ENCODE data around the gene PCBP3.
A peak's percentile ranks its signal among the peaks of the same experiment; 100 is the strongest.

Gene PCBP3

GRCh38 chr21:45979651-45980050, 336.1 kb downstream of the PCBP3 start:
- no peak overlapping the region for H2AFZ ChIP-seq (ENCODE audit: low read length)

GRCh38 chr21:45980271-45980670, 336.7 kb downstream of the PCBP3 start:
- TF ChIP-seq CTCF (IDR thresholded peaks at IDR 0.05; ENCODE audit: low read length): no peak
- TF ChIP-seq EZH2phosphoT487 (IDR thresholded peaks at IDR 0.05; ENCODE audit: low read length): no peak
- no peak for TF ChIP-seq EZH2 (optimal IDR thresholded peaks at IDR 0.05; ENCODE audit: low read depth, low read length)
- Histone ChIP-seq H3K79me2 (ENCODE audit: low read length) (no peaks in the 10 kb centered on the region), H3K27me3 (replicated peaks; ENCODE audit: insufficient read depth, low read length) (peaks cover 64% of the 10 kb centered on the region), H3K4me1 (ENCODE audit: low read length) (no peaks in the 10 kb centered on the region), H3K9me3 (replicated peaks; ENCODE audit: insufficient read depth, low read length) (no peaks in the 10 kb centered on the region), H3K27ac (ENCODE audit: low read length) (no peak overlapping the region), H3K9ac (ENCODE audit: low read length) (no peak overlapping the region), H2AFZ (ENCODE audit: low read length) (no peak overlapping the region), H3K4me2 (ENCODE audit: low read depth, low read length) (no peak overlapping the region), H3K4me3 (ENCODE audit: low read length) (no peak overlapping the region), H3F3A (ENCODE audit: insufficient read depth, low read length) (0 out of 2 replicates have a peak, but pooled peaks cover 5% of the 10 kb centered on the region), H3K9me2 (replicated peaks; ENCODE audit: insufficient read depth, low read length) (no peaks in the 10 kb centered on the region), H4K20me1 (ENCODE audit: insufficient read depth, low read length) (no peaks in the 10 kb centered on the region), H3K36me3 (replicated peaks; ENCODE audit: insufficient read depth, low read length) (no peaks in the 10 kb centered on the region)
- no peak for DNase-seq

More at GRCh38 chr21:45979651-45980050, 336.1 kb downstream of the PCBP3 start:
- Histone ChIP-seq H3K9me3 (replicated peaks; ENCODE audit: insufficient read depth, low read length) (no peaks in the 10 kb centered on the region), H3K36me3 (replicated peaks; ENCODE audit: insufficient read depth, low read length) (no peaks in the 10 kb centered on the region), H3K9ac (ENCODE audit: low read length) (no peak overlapping the region), H3K27ac (ENCODE audit: low read length) (no peak overlapping the region), H3K4me2 (ENCODE audit: low read depth, low read length) (no peak overlapping the region), H3F3A (ENCODE audit: insufficient read depth, low read length) (0 out of 2 replicates have a peak, but pooled peaks cover 5% of the 10 kb centered on the region), H3K4me1 (ENCODE audit: low read length) (no peaks in the 10 kb centered on the region; the same call in 1 of the 2 replicates), H3K9me2 (replicated peaks; ENCODE audit: insufficient read depth, low read length) (no peaks in the 10 kb centered on the region), H3K79me2 (ENCODE audit: low read length) (no peaks in the 10 kb centered on the region), H3K27me3 (replicated peaks; ENCODE audit: insufficient read depth, low read length) (peaks cover 64% of the 10 kb centered on the region), H4K20me1 (ENCODE audit: insufficient read depth, low read length) (no peaks in the 10 kb centered on the region), H3K4me3 (ENCODE audit: low read length) (no peak overlapping the region)
- no peak for TF ChIP-seq EZH2phosphoT487 (IDR thresholded peaks at IDR 0.05; ENCODE audit: low read length)
- TF ChIP-seq CTCF (IDR thresholded peaks at IDR 0.05; ENCODE audit: low read length): no peak
- no peak for TF ChIP-seq EZH2 (optimal IDR thresholded peaks at IDR 0.05; ENCODE audit: low read depth, low read length)
- DNase-seq: no peak

GRCh38 chr21:45980697-45981096, 337.2 kb downstream of the PCBP3 start:
- no peak for DNase-seq
- H2AFZ ChIP-seq (ENCODE audit: low read length): peak overlapping the region; percentile 42
- peak overlapping the region; percentile 51 for H3K4me3 ChIP-seq (ENCODE audit: low read length)
- no peaks in the 10 kb centered on the region for H3K79me2 ChIP-seq (ENCODE audit: low read length)
- no peaks in the 10 kb centered on the region for H3K9me3 ChIP-seq (replicated peaks; ENCODE audit: insufficient read depth, low read length)
- H3K27me3 ChIP-seq (replicated peaks; ENCODE audit: insufficient read depth, low read length): peaks cover 67% of the 10 kb centered on the region
- 0 out of 2 replicates have a peak, but pooled peaks cover 5% of the 10 kb centered on the region for H3F3A ChIP-seq (ENCODE audit: insufficient read depth, low read length)
- TF ChIP-seq EZH2 (optimal IDR thresholded peaks at IDR 0.05; ENCODE audit: low read depth, low read length) (no peak), CTCF (IDR thresholded peaks at IDR 0.05; ENCODE audit: low read length) (no peak), EZH2phosphoT487 (IDR thresholded peaks at IDR 0.05; ENCODE audit: low read length) (no peak)
- no peaks in the 10 kb centered on the region for H3K36me3 ChIP-seq (replicated peaks; ENCODE audit: insufficient read depth, low read length)
- H3K9ac ChIP-seq (ENCODE audit: low read length): no peak overlapping the region; the same call in 1 of the 2 replicates
- no peaks in the 10 kb centered on the region for H4K20me1 ChIP-seq (ENCODE audit: insufficient read depth, low read length)
- H3K4me2 ChIP-seq (ENCODE audit: low read depth, low read length): peak overlapping the region; percentile 78
- H3K4me1 ChIP-seq (ENCODE audit: low read length): no peaks in the 10 kb centered on the region
- H3K9me2 ChIP-seq (replicated peaks; ENCODE audit: insufficient read depth, low read length): no peaks in the 10 kb centered on the region
- no peak overlapping the region for H3K27ac ChIP-seq (ENCODE audit: low read length)

All from MM.1S (cell line).